Measurements from ENCODE around the gene TAS2R60.
"Not testable (repeated sequence)": the region's sequence is repeated elsewhere in the genome, so short reads cannot be mapped to it uniquely, and the experiment has no call there.

Gene TAS2R60

DNA sequence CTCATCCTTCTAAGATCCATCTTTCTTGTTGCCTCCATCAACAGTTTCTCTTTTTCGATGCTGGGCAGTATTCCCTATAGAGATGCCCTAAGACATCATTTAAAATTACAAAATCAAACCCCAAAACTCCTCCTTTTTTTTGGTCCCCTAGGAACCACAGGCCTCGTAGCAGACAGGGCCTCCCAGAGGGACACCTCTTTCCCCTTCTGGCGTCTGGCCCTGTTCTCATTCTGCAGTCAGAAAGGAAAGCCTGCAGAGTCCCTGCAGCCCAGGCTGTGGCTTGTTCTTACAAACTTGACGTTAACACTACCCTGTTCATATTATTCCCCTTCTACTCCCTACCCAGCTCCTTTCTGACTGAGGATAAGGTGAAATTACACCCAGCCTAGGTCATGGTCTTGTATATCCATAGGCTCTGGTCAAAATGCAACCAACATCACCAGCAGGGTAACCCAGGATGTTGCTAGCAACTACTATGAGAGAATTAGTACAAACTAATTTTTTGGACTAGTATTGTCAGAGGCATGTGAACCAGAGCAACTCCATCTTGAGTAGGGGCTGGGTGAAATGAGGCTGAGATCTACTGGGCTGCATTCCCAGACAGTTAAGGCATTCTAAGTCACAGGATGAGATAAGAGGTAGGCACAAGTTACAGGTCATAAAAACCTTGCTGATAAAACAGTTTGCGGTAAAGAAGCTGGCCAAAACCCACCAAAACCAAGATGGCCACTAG lies 31.1 kb upstream of the TAS2R60 start:
- no peak for DNase-seq

- DNase-seq, result no peak
Measured at GRCh38 chr7:143413123-143413522, 30.1 kb upstream of the TAS2R60 start.

GRCh38 chr7:143415209-143415608 lies 28.0 kb upstream of the TAS2R60 start:
- DNase-seq, result peak; percentile 46

- peak; percentile 95 for DNase-seq
Measured at GRCh38 chr7:143415742-143416397, 27.4 kb upstream of the TAS2R60 start.

- peak; percentile 59 for DNase-seq
Measured at GRCh38 chr7:143416565-143417149, 26.6 kb upstream of the TAS2R60 start.

DNA sequence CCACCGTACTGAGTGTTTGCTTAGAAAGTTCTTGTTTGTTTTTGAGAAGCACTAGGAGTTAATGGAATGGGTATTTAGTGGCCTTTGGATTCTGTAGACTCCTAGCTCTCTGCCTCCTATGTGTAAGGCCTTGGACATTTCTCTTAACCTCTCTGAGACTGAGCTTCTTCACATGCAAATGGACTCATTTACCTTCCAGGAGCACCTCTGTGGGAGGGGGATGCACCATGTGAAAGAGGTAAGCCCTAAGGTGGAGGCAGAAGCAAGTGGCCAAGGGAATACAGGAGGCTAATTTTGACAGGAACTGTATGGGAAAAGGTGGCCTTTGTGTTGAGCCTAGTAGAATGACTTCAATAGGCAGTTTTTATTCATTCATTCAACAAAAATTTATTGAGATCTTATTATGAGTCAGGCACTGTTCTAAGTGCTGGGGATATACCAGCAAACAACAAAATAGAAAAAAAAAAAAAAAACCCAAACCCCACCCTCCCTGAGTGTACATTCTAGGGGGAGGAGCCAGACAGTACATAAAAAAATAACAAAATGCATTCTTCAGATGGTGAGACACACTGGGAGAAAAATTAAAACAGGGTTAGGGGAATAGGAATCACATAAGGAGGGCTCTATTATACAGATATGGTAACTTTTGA lies 25.4 kb upstream of the TAS2R60 start:
- DNase-seq, result no peak

DNA sequence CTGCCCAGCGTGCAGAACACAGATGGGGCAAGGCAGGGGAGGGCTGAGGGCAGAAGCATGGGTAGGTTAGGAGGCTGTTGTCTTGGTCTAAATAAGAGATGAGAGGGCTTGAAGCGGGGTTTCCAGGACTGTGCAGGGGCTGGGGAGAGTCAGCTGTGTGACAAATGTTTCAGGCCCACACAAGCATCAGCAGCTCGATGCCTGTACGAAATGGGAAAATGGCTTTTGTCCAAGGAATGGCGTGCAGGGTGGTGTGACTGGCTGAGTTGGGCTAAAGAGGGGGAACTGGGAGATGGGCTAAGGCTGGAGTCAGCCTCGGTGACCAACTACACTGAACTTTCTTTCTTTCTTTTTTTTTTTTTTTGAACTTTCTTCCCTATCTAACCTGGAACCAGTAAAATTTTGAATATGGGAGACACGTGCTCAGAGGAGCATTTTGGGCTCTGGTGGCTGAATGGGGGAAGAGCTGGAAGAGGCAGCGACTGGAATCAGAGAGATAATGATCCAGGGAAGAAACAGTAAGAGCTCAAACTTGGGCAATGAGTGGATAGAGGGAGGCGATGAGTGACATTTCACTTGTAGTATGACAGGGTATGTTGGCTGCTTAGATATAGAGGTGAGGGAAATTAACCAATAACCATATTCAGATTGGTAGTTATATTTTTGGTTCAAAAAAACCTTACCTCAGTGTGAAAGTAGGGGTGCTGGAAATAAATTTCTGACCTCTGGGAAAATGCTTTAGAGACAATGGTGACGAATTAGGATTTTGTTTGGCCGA lies 24.4 kb upstream of the TAS2R60 start:
- DNase-seq, result no peak

- peak; percentile 13 for DNase-seq
Measured at GRCh38 chr7:143419880-143420279, 23.4 kb upstream of the TAS2R60 start.

- DNase-seq, result not testable (repeated sequence)
Measured at GRCh38 chr7:143420624-143421023, 22.6 kb upstream of the TAS2R60 start.

DNA sequence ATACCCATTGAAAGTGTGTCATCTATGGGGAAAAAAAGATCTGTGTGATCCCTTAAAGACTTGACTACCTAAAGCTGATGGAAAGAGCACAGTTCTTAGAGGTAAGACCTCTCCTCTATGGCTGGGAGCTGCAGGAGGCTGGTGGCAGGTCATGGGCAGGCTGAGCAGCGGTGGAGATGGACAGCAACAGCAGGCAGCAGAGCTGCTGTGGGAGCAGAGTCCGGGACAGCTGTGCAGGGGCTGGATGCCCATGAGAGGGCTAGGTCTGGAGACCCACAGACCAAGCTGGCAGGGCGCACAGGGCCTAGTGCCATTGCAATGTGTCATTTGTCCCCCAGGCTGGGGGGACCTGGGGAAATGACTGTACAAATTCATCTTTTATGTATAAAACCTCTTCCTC lies 21.2 kb upstream of the TAS2R60 start:
- DNase-seq, result no peak

DNA sequence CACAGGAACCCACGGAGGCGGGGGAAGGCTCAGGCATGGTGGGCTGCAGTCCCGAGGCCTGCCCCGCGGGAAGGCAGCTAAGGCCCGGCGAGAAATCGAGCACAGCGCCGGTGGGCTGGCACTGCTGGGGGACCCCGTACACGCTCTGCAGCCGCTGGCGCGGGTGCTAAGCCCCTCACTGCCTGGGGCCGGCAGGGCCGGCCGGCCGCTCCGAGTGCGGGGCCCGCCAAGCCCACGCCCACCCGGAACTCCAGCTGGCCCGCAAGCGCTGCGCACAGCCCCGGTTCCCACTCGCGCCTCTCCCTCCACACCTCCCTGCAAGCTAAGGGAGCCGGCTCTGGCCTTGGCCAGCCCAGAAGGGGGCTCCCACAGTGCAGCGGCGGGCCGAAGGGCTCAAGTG lies 18.8 kb upstream of the TAS2R60 start:
- not testable (repeated sequence) for DNase-seq

GRCh38 chr7:143426479-143427142 lies 16.6 kb upstream of the TAS2R60 start:
- no peak for DNase-seq

GRCh38 chr7:143429770-143430698 lies 13.2 kb upstream of the TAS2R60 start:
- no peak for DNase-seq

- DNase-seq, result no peak
Measured at GRCh38 chr7:143431109-143431508, 12.1 kb upstream of the TAS2R60 start.

GRCh38 chr7:143433759-143434158 lies 9.5 kb upstream of the TAS2R60 start:
- no peak for DNase-seq

DNA sequence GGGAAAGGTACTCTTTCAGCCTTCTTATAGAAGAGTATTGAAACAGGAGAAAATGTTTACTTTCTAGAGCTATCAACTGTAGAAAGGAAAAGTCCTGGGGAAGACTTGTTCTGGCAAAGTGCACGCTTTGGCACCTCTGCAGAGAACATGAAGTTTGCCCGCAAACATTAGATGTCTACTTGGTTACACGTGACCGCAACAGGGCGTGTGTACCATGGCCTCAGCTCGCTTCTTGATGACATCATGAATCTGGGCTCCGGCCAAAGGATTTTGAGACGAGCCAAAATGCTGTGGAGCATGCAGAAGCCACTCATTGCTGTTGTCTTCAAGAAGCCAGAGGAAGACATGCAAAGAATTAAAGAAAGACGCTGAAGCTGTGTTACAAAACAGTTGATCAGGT lies 8.6 kb upstream of the TAS2R60 start:
- peak; percentile 23 for DNase-seq

- DNase-seq, result no peak
Measured at GRCh38 chr7:143435266-143435665, 8.0 kb upstream of the TAS2R60 start.

GRCh38 chr7:143436325-143436946 lies 6.8 kb upstream of the TAS2R60 start:
- DNase-seq, result no peak

GRCh38 chr7:143437578-143437977 lies 5.7 kb upstream of the TAS2R60 start:
- no peak for DNase-seq

DNA sequence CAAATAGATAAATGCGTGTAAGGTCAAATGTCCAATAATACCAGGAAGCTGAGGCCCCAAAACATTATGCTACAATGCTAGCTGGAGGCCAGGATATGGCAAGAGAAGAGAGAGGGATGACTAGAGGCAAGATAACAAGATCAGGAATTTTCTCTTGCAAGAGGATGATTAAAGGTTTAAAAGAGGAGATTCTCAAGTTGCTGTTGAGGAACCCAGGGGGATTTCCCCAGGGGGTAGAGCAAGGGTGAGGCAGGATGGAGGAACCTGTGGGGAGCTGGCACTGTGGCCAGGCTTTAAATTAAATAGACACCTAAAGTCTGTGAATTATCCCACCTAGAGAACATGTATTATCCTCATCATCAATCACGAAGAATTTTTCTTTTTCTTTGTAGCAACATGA lies 3.4 kb upstream of the TAS2R60 start:
- DNase-seq, result no peak
